Activated gamma-delta T cell treated with anti-CD3 and anti-CD28 coated beads, Interleukin-2, amount 50 U/mL, for 16 hours (primary cell): Measurements from ENCODE around the gene WDR7.

Experiments
- DNase-seq: peaks from one replicate; pipeline ENCODE4 v3.0.0-alpha.2; 2020; ENCODE audit warnings: low read depth

The WDR7 gene

DNA sequence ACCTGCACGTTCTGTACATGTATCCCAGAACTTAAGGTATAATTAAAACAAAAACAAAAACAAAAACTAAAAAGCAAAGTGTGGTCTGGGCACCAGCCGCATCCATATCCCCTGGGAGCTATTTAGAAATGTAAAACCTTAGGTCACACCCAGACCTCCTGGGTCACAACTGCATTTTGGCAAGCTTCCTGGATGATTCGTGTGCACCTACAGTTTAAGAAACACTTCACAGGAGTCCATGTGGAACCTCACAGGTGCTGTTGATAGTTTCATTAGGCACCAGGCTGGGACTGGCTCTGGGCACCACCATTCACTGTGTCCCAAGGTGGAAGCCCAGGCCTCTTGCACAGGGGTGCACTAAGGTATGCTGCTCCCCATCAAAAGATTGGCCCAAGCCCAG, 392.1 kb downstream of the WDR7 start:
- DNase-seq: no peak

GRCh38 chr18:57048351-57048750, 397.2 kb downstream of the WDR7 start:
- no peak for DNase-seq

GRCh38 chr18:57048859-57049258, 397.7 kb downstream of the WDR7 start:
- DNase-seq: no peak

- DNase-seq: no peak
Observed at GRCh38 chr18:57050310-57050949, 399.3 kb downstream of the WDR7 start.

DNA sequence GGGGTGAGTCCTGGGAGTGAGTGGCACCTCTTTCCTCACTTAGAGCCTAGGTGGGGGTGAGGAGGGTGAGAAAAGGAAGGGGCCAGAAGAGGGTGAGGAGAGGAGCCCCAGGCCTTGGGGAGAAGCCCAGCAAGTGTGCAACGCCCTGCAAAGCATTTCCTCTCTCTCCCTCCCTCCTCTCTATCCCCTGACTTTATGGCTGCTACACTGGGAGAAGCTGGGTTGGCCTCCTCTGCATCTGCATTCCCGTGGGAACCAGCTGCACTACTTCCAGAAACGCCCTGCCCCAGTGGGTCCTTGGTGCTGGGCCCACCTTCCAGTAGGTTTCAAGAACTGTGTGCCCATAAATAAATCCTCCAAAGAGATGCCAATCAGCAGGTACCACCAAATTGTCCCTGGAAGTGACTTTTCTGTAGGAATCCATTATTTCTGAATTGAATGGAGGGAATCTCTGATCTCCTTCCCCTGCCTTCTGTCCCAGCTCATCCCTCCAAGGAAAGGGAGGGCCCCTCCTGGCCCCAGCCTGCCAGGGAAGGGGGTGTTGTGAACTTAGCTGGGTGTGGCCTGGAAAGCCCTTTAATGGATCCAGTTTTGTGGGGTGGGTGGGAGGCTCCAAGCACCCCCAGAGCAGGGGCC, 400.0 kb downstream of the WDR7 start:
- DNase-seq: no peak

DNA sequence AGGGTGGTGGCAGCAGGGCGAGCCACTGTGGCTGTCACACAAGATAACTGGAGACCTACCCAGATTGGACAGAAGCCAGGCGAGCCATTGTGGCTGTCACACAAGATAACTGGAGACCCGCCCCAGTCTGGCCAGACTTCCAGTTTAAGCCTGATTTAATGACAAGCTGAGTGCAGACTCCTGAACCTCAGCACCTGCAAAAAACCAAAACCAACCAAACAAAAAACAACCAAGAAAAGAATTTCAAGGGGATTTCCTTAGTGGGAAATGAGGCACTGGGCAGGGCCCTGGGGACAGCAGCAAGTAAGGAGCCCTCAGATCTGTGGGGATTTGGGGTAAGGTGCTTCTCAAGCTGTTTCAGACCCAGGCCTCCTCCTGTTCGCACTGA, 400.5 kb downstream of the WDR7 start:
- DNase-seq: no peak

DNA sequence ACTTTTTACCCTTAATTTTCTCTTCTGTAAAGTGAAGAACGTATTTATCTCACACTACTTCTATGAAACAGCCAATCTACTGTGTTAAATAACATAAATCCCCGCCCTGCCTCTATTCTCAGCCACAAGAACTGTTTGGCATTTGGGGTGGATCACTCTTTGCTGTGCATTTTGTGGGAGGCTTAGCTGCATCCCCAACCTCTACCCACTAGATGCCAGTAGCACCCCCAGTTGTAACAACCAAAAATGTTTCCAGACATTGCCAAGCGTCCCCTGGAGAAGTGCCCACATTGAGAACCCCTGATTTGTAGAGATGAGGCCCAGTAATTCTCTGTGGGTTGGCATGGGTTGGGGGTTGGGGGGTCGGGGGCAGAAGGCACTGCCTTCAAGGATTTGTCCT, 401.0 kb downstream of the WDR7 start:
- no peak for DNase-seq

- no peak for DNase-seq
Observed at GRCh38 chr18:57052759-57053158, 401.6 kb downstream of the WDR7 start.

GRCh38 chr18:57054891-57055290, 403.7 kb downstream of the WDR7 start:
- DNase-seq: no peak

DNA sequence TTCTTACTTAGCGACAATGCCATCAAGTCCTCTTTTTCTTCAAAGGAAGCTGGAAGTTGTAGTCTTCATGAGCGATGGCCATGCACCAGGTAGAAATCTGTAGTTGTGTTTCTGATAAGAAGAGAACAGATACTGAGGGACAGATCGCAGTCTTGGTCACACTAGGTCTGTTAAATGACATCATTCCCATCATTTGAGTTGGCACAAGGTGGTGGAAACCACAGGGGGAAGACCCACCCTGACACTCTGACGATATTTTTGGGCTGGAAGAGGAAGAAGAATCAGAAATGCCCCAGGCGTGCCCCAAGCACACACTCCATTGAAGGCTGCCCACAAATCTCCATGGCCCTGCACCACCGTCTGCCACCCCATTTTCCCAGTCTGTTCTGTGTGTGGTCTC, 406.7 kb downstream of the WDR7 start:
- no peak for DNase-seq

- DNase-seq: no peak
Observed at GRCh38 chr18:57058734-57059133, 407.6 kb downstream of the WDR7 start.

DNA sequence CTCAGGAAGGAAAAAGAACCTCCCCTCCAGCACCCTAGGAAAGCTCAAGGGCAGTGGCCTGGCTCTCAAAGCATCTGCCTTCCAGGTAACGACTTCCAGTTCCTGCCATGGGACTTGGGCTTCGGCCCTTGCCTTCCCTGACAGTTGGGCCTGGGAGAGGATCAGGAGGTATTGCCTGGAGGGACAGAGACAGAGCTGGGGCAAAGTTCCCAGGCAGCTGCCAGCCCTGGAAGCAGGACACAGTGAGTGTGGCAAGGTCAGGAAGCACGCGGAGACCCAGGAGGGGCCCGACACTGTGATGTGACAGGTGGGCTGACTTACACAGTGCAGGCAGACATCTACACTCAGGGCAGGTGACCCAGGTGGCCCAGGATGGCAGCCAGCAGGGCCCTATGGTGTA, 408.2 kb downstream of the WDR7 start:
- DNase-seq: no peak

- DNase-seq: no peak
Observed at GRCh38 chr18:57060814-57061213, 409.7 kb downstream of the WDR7 start.

GRCh38 chr18:57062178-57062577, 411.0 kb downstream of the WDR7 start:
- no peak for DNase-seq

DNA sequence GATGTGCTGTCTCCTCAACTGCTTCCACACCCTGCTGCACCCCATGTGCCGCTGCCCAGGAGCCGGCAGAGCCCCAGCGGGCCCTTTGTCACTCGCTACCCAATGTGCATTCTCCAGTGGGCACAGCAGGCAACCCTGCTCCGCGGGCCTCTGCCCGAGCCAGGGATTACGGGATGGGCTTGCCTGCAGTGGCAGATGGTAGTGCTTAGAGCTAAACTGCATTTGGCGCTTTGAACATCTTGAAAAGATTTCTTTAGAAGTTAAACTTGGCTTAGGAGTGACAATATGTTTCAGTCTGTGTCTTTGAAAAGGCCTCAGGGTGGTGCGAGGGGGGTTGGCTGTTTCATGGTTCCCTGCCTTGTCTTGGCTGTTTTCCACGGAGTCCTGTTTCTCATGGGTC, 411.7 kb downstream of the WDR7 start:
- no peak for DNase-seq

- DNase-seq: no peak
Observed at GRCh38 chr18:57063601-57064103, 412.5 kb downstream of the WDR7 start.

- no peak for DNase-seq
Observed at GRCh38 chr18:57073501-57074187, 422.5 kb downstream of the WDR7 start.

DNA sequence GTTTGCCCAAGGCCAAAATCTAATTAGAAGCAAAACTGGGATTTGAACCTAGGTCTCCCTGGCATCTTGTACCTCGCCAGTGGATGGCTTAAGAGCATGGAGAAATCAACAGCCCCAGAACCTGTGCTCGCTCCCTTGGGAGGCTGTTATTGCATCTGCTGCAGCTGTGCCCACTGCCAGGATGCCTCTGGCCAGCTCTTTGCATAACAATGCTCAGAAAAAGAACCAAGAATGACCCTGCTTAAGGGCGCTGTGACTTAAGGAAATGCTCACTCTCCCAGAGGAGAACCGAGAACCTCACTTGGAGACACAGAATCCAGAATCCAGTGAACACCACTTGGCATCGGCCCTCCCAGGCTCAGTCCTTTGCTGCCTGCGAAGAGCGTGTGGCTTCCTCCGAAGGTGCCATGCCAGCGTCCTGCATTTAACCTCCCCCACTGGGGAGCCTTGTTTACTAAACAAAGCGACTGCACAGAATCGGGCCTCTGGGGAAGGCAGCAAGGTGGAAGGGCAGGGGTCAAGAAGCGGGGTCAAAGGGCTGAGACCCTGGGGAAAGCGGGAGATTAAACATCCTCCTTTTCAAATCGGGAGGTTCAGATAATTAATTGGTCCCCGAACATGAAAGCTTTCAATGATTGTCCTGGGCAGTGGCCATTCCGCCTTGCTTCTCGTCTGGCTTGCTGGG, 424.7 kb downstream of the WDR7 start:
- DNase-seq: no peak

DNA sequence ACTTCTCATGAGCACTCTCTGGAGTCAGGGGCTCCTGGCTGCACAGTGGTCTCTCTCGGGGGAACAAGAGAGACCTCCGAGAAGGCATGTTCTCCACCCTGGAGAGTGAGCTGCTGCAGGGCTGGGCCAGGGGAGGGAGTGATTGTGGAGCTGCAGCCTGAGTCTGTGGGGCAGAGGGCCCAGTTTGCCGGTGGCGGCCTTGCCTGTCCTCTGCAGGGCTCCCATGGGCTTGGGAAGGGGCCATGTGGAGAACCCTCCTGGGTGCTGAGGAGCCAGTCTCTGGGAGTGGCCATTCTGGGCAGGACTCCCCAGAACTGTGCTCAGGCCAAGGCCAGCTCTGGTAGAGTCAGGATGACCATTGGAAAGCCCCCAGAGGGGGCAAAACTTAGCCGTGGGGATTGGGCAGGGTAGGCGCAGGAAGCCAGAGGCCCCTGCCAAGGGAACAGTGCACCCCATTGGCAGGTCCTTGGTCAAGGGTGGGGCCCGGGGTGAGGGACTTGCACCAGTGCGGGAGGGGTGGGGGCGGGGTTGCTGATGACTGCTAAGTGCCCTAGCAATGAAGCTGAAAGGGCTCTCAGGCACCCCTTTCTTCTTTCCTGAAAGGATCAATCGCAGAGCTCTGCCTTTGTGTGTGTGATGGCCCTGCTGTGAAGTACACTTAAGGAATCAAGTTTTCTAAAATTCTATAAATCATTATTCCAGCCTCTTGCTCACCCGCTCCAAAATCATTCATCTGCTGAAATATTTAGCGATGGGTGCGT, 426.0 kb downstream of the WDR7 start:
- DNase-seq: no peak

- peak; percentile 39 for DNase-seq
Observed at GRCh38 chr18:57077786-57078552, 426.8 kb downstream of the WDR7 start.

- no peak for DNase-seq
Observed at GRCh38 chr18:57078614-57079013, 427.5 kb downstream of the WDR7 start.
